Measurements from ENCODE around the gene ANKMY1.
"Not testable (repeated sequence)": the region's sequence is repeated elsewhere in the genome, so short reads cannot be mapped to it uniquely, and the experiment has no call there.

ANKMY1 gene

DNA sequence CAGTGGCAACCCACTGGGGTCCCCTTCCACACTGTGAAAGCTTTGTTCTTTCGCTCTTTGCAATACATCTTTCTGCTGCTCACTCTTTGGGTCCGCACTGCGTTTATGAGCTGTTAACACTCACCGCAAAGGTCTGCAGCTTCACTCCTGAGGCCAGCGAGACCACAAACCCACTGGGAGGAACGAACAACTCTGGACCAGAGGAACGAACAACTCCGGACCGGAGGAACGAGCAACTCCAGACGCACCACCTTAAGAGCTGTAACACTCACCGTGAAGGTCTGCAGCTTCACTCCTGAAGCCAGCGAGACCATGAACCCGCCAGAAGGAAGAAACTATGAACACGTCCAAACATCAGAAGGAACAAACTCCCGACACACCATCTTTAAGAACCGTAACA lies 18.7 kb downstream of the ANKMY1 start:
- DNase-seq = not testable (repeated sequence)

- no peak for DNase-seq
Observed at GRCh38 chr2:240538031-240538780, 19.6 kb downstream of the ANKMY1 start.

DNA sequence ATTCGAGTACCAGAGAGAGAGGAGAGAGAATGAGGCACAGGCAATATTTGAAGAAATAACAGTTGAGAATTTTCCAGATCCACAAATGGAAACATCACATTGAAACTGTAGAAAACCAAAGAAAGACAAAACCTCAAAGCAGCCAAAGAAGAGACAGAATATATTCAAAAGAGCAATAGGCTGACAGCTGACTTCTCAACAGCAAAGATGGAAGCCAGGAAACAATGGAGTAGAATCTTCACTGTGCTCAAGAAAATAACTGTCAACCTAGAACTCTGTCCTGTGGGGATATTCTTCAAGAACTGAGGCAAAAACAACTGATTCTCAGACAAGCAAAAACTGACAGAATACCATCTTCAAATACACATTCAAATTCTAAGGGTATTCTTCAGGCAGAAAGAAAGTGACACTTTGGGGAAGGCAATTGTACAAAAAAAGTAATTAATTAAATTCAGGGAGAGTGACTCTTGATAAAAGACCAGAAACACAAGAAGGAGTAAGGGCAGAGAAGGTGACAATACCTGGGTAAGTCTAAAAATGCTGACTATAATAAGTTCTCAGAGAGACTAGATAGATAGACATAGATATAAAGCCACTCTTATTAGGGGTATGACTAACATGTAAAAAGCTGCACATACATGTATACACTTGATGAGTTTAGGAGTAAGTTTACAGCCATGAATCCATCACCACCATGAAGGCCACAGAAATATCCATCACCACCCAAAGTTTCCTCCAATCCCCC lies 25.6 kb downstream of the ANKMY1 start:
- DNase-seq = no peak

- no peak for DNase-seq
Observed at GRCh38 chr2:240531038-240531437, 26.8 kb downstream of the ANKMY1 start.

GRCh38 chr2:240530181-240530580 lies 27.6 kb downstream of the ANKMY1 start:
- DNase-seq = no peak

DNA sequence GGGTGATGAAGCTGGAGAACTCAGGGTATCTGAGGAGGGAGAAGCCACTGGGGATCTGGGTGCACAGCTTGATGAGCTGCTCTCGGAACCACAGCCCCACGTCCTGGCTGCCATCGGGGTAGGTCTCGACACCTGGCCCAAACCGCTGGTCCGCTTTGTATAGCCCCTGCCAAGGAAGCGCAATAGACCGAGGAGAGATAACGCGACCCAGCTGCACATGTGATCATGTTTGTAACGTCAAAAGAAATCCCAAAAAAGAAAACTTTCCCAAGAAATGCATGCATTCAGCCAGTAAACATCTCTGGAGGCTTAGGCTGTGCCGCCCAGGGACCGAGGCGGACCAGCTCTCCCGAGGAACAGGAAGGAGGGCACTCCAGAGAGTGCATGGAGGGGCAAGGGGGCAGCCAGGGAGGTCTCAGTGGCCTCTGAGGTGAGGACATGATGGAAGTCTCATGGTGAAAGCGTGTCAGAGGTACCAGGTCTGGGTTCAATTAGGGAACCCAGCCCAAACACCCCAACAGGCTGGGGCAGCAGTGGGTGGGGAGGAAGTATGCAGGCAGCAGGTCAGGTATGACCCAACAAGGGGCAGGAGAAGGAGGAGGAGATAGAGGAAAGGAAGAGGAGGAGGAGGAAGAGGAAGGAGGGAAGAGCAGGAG lies 28.3 kb downstream of the ANKMY1 start:
- no peak for DNase-seq

GRCh38 chr2:240528406-240529040 lies 29.3 kb downstream of the ANKMY1 start:
- no peak for DNase-seq

- DNase-seq = no peak
Observed at GRCh38 chr2:240527153-240527750, 30.5 kb downstream of the ANKMY1 start.

GRCh38 chr2:240526521-240526920 lies 31.3 kb downstream of the ANKMY1 start:
- DNase-seq = no peak

- no peak for DNase-seq
Observed at GRCh38 chr2:240525802-240526201, 32.0 kb downstream of the ANKMY1 start.

DNA sequence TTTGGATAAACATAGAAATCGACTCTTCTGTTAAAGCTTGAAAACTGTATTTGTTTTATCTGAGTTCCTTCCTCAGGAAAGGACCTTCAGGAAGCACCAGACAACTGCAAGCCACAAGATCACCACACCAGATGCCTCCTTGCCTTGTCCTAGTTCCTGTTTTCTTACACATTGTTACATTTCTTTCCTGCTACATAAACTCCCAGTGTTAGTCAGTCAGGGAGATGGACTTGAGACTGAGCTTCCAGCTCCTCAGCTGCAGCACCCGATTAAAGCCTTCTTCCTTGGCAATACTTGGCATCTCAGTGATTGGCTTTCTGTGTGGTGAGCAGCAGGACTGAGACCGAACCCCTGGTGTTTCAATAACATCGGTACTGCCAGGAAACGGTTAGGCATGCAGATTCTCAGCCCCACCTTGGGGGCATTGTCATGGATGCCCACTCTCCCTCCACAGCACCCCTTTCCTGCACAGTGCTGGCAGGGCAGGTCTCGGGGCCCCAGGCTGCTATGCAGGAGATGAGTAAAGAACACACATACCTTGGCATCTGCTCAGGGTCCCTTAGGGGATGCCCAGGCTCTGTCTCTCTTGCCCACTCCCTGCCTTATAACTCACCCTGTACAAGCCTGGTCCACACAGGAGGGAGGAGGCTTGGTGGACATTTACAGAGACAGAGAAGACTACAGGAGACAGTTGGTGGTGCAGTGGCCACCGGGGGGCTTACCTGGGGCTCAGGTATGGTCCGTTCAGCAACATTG lies 32.6 kb downstream of the ANKMY1 start:
- no peak for DNase-seq

DNA sequence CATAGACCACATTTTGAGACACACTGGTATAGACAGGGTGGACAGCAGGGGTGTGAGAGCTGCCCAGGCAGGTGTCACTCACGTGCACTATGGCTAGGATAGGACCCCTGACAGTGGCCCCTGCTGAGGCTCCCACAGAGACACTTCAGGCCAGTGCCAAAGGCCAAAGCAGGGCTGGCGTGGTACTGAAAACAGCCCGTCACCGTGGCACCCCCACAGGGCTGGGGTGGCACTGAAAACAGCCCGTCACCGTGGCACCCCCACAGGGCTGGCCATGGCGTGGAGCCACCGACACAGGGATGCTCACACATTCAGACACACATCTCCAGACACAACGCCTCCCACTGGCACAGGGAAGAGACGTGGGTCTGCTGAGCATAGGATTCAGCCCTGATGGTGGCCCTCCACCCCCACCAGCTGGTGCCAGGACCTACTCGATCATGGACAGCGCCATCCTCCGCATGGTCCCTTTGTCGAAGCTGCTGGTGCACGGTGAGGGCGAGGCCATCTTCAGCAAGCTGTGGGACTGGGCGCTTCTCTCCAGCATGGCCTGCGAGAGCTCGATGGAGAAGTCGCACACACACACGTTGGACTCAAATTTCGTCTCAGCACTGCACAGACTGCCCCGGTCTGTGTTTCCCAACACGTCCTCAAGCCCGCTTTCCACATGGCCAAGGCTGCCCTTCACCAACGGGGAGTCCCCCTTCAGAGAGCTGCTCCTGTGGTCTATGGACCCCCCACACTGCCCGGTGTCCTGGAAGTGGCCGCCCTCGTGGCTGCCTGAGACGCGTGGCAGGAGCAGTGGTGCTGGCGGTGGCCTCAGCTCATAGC lies 34.1 kb downstream of the ANKMY1 start:
- DNase-seq = no peak

DNA sequence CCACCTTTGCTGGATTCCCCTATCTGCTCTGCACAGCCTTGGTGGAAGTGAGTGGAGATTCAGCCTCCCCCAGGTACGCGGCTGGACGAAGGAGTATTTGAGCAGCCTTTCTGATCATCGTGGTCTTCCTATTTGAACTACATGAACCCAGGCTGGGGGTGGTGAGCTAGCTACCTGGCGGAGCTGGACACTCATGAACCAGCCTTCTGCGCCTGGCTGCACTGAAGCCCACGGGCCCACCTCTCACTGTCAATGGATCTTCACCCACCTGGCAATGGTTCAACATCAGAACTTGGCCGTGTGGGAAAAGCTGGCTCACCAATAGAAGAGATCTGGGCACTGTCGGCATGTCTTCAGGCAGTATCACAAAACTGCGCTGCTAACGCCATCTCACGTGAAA lies 35.4 kb downstream of the ANKMY1 start:
- DNase-seq = no peak

DNA sequence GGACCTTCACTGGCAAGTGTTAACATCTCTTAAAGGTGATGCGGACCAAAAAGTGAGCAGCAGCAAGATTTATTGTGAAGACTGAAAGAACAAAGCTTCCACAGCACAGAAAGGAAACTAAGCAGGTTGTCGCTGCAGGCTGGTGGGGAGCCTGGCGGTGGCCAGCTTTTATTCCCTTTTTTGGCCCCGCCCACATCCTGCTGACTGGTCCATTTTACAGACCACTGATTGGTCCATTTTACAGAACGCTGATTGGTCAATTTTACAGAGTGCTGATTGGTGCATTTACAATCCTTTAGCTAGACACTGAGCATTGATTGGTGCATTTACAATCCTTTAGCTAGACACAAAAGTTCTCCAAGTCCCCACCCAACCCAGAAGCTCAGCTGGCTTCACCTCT lies 35.9 kb downstream of the ANKMY1 start:
- DNase-seq = not testable (repeated sequence)

- DNase-seq = no peak
Observed at GRCh38 chr2:240520974-240521350, 36.8 kb downstream of the ANKMY1 start.

DNA sequence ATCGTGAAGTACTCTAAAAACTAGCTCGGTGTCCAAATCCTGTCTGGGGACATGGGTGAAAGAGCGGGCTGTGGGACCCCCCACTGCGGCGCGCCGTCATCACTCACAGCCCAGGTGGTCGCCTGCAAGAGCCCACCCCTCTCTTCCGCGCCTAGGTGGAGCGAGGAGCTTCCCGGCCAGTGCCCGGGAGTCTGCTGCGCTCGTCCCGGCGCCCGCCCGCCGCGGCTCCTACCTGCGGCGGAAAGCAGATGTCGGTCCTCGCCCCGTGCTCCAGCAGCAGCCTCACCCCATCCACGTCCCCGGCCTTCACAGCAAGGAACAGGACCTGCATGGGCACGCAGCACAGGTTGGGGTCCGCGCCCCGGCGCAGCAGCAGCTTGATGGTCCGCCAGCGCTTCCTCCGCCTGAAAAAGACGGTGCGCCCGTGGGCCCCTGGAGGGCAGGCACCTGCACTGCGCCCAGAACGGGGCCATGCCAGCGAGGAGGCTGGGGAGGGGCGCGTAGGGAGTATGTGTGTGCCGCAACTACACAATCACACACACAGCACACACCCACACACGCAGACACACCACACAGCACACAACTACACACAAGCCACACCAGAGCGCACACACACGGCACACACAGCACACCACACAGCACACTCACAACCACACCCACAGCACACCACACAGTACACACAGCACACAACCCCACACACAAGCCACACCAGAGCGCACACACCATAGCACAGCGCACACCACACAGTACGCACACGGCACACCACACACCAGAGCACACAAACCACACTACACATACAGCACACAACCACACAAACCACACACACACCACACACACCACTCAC lies 37.4 kb downstream of the ANKMY1 start:
- DNase-seq = no peak

- no peak for DNase-seq
Observed at GRCh38 chr2:240519396-240520129, 38.2 kb downstream of the ANKMY1 start.

GRCh38 chr2:240518981-240519380 lies 38.8 kb downstream of the ANKMY1 start:
- DNase-seq = no peak

GRCh38 chr2:240517342-240517741 lies 40.4 kb downstream of the ANKMY1 start:
- no peak for DNase-seq

DNA sequence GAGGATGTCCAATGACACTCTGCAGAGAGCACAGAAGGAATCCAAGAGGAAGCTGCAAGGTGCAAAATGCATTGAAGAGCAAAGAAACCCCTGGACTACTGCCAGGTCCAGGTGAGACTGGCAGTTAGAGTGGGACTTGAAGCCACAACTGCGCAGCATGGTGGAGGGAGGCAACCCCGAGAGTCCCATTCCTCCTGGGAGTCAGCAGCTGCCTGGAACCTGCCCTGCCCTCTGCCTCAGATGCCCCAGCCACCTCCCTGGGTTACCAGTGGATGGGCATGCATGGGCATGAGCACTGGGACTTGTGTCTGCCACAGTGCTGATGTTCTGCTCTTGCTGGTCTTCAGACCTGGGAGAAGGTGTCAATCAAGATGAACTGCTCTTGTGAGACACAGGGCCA lies 43.2 kb downstream of the ANKMY1 start:
- DNase-seq = no peak

Measured in inflammatory macrophage treated with lipopolysaccharide for 4 hours (primary cell).